ENCODE results near the gene ARHGAP26. TPM values are rescaled to one million over a fixed set of nuclear protein-coding genes. Genes with fewer than 3 reads are reported as not detected.

ARHGAP26 gene
- total RNA-seq, 4 donors from 2014 or later, result 28.2 to 52.3 (median 37.9) TPM

GRCh38 chr5:142902186-142902965, 132.2 kb downstream of the ARHGAP26 start:
- intact Hi-C loops (cut with DNase I), result no loop called here
- no peak overlapping the region for H3K27ac ChIP-seq
- DNase-seq, result no peak
- H3K4me3 ChIP-seq (replicated peaks in 1 of 3), result no peak overlapping the region
- peaks cover 12 to 13% of the 10 kb centered on the region in 2 donors for H3K36me3 ChIP-seq
- no peaks in the 10 kb centered on the region for H3K27me3 ChIP-seq
- H3K9me3 ChIP-seq, result no peaks in the 10 kb centered on the region
- 82 to 83% methylated on average over 10 of the region's 10 CpGs for WGBS, 2 donors
- peaks cover 0 to 8% of the 10 kb centered on the region in 2 donors for H3K4me1 ChIP-seq
- TF ChIP-seq POLR2A (IDR thresholded peaks at IDR 0.05), result no peak
- no peak for TF ChIP-seq CTCF (IDR thresholded peaks at IDR 0.05)

- H3K27me3 ChIP-seq, result no peaks in the 10 kb centered on the region
- no peak overlapping the region for H3K27ac ChIP-seq
- intact Hi-C loops (cut with DNase I), result no loop called here
- H3K4me3 ChIP-seq (replicated peaks in 1 of 3), result no peak overlapping the region
- peaks cover 12 to 13% of the 10 kb centered on the region in 2 donors for H3K36me3 ChIP-seq
- peaks cover 0 to 8% of the 10 kb centered on the region in 2 donors for H3K4me1 ChIP-seq
- H3K9me3 ChIP-seq, result no peaks in the 10 kb centered on the region
- TF ChIP-seq POLR2A (IDR thresholded peaks at IDR 0.05), result no peak
- TF ChIP-seq CTCF (IDR thresholded peaks at IDR 0.05), result no peak
- no peak for DNase-seq
- 93 to 98% methylated on average over 4 of the region's 4 CpGs for WGBS, 2 donors
These were observed 134.2 kb downstream of the ARHGAP26 start for GRCh38 chr5:142904416-142904815.

- H3K27ac ChIP-seq, result no peak overlapping the region
- DNase-seq, result no peak
- peaks cover 0 to 8% of the 10 kb centered on the region in 2 donors for H3K4me1 ChIP-seq
- H3K9me3 ChIP-seq, result no peaks in the 10 kb centered on the region
- 95% methylated on average over 2 of the region's 2 CpGs for WGBS, 2 donors
- H3K27me3 ChIP-seq, result no peaks in the 10 kb centered on the region
- intact Hi-C loops (cut with DNase I), result no loop called here
- no peak overlapping the region for H3K4me3 ChIP-seq (replicated peaks in 1 of 3)
- TF ChIP-seq CTCF (IDR thresholded peaks at IDR 0.05), result no peak
- no peak for TF ChIP-seq POLR2A (IDR thresholded peaks at IDR 0.05)
- peaks cover 12 to 13% of the 10 kb centered on the region in 2 donors for H3K36me3 ChIP-seq
These were observed 135.2 kb downstream of the ARHGAP26 start for GRCh38 chr5:142905348-142905747.

GRCh38 chr5:142906863-142907671, 136.9 kb downstream of the ARHGAP26 start:
- Histone ChIP-seq H3K36me3 (peaks cover 12 to 22% of the 10 kb centered on the region in 2 donors), H3K4me1 (no peaks in the 10 kb centered on the region)
- 90 to 91% methylated on average over 7 of the region's 7 CpGs for WGBS, 2 donors

More at GRCh38 chr5:142906863-142907671, 136.9 kb downstream of the ARHGAP26 start:
- no peak for TF ChIP-seq CTCF (IDR thresholded peaks at IDR 0.05)
- no peak for TF ChIP-seq POLR2A (IDR thresholded peaks at IDR 0.05)
- no peaks in the 10 kb centered on the region for H3K27me3 ChIP-seq
- H3K9me3 ChIP-seq, result no peaks in the 10 kb centered on the region
- no peak for DNase-seq
- intact Hi-C loops (cut with DNase I), result no loop called here
- no peak overlapping the region for H3K27ac ChIP-seq
- H3K4me3 ChIP-seq (replicated peaks in 1 of 3), result no peak overlapping the region
